ENCODE results near the gene CTRL.

Gene CTRL

DNA sequence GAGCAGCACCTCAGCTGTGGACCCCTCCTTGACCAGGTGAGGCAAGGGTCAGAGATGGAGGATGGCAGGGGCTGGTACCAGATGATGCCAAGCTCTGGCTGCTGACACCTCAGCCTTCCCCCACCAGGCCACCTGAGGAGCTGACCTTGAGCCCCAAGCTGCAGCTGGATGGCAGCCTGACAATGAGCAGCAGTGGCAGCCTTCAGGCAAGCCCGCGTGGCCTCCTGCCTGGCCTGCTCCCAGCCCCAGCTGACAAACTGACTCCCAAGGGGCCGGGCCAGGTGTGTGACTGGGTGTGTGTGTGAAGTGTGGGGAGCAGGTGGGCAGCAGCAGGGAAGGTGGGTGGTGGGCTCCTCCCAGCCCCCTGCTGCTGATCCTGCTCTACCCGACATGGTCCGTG, 51.7 kb downstream of the CTRL start:
- CTCF ChIA-PET = interaction anchor here (0.6 kb wide), 1 partner anchor 64 kb away, joined by 6 read pairs; no protein-coding TSS in a partner anchor
- peak; percentile 33 for TF ChIP-seq ZFHX2 (tag by site-specific recombination; conservative IDR thresholded peaks at IDR 0.05)
- peak; percentile 4 for TF ChIP-seq OSR2 (tag by site-specific recombination; IDR thresholded peaks at IDR 0.05)
- no peak for TF ChIP-seq ZNF645 (tag by site-specific recombination; IDR thresholded peaks at IDR 0.05)
- Histone ChIP-seq H3K4me3 (ENCODE audit: low read depth, low read length) (no peak overlapping the region), H3K9me3 (ENCODE audit: control insufficient read depth, insufficient read depth, low read depth, low read length) (no peaks in the 10 kb centered on the region), H3K36me3 (ENCODE audit: control insufficient read depth in 2 of 2, insufficient read depth in 1 of 2, low read length in 2 of 2) (peaks cover 0 to 98% of the 10 kb centered on the region in 2 experiments; a peak in 2 of 3 replicates), H3K27ac (ENCODE audit: extremely low read depth, low read depth, low read length) (no peak overlapping the region), H3K4me1 (ENCODE audit: control insufficient read depth, insufficient read depth, low read length) (peaks cover 2% of the 10 kb centered on the region; the same call in 1 of the 2 replicates)
- POLR2A ChIA-PET = interaction anchor here (1.2 kb wide), 1 partner anchor 15 kb away, joined by 3 read pairs; no protein-coding TSS in a partner anchor

Measured in HEK293 (cell line).